ENCODE data around the gene LPIN3.

GRCh38 chr20:41320976-41321375 lies 19.6 kb upstream of the LPIN3 start:
- TF ChIP-seq CTCF (conservative IDR thresholded peaks at IDR 0.05) (no peak), ZFX (IDR thresholded peaks at IDR 0.05) (no peak)
